Uterus (tissue), 4 donors: ENCODE data around the gene NEK5. TPM values are rescaled to one million over a fixed set of nuclear protein-coding genes. Genes with fewer than 3 reads are reported as not detected.
A peak's percentile ranks its signal among the peaks of the same experiment; 100 is the strongest.

Source experiments
- DNase-seq, 2 donors: peaks; one replicate each; pipeline ENCODE4 v3.0.0-alpha.2; 2019 to 2020
- H3K27ac ChIP-seq, 2 donors: fragments of 200-600 bp; sonication (generic); 1 replicate in 1 of 2; 2 replicates in 1 of 2; pipeline ENCODE4 v1.5.1; 2016 to 2018
- H3K27me3 ChIP-seq, 2 donors: fragments of 200-600 bp; sonication (generic); one replicate each; pipeline ENCODE4 v1.5.1; 2018 to 2019; ENCODE audit warnings: control low read depth in 1 of 2
- H3K36me3 ChIP-seq, 2 donors: fragments of 200-600 bp; sonication (generic); one replicate each; pipeline ENCODE4 v1.5.1; 2019; ENCODE audit warnings: control low read depth in 1 of 2
- H3K4me1 ChIP-seq, 2 donors: fragments of 200-600 bp; sonication (generic); one replicate each; pipeline ENCODE4 v1.5.1; 2018 to 2019; ENCODE audit warnings: control low read depth in 1 of 2
- H3K4me3 ChIP-seq, 2 donors: fragments of 200-600 bp; sonication (generic); 1 replicate in 1 of 2; 2 replicates in 1 of 2; pipeline ENCODE4 v1.5.1; 2018 to 2019; ENCODE audit warnings: mild to moderate bottlenecking in 1 of 2
- H3K9me3 ChIP-seq, 2 donors: fragments of 200-600 bp; sonication (generic); one replicate each; pipeline ENCODE4 v1.5.1; 2019; ENCODE audit warnings: control low read depth in 1 of 2
- POLR2A ChIP-seq, 2 donors: fragments of 450-650 bp; IDR thresholded peaks; one replicate each; pipeline ENCODE4 v1.6.1; 2016; ENCODE audit warnings: antibody characterized with exemption in 2 of 2, mild to moderate bottlenecking in 1 of 2, moderate library complexity in 1 of 2
- intact Hi-C: fragments of 100-400 bp; cut with DNase I; formaldehyde crosslinking; loops from one replicate; pipeline ENCODE4 v1.15.1; 2023; ENCODE audit warnings: low total_unique reads
- total RNA-seq, 4 donors: library from RNA; depleted of rRNA in 3 of 4; stranded (reverse); fragments of >200 nt in 3 of 4; gene quantifications; one replicate each; pipeline versions ENCODE4 v1.1.0 to v1.2.4, GENCODE V29; 2014 to 2023
- TF ChIP-seq, protein P1 (sequence below), 4 experiments: fragments of 200-600 bp in 2 of 4; fragments of 450-650 bp in 2 of 4; sonication (generic) in 2 of 4; IDR thresholded peaks; one replicate each; pipeline ENCODE4 v1.5.1; 2016 to 2019; ENCODE audit warnings: antibody characterized with exemption in 4 of 4, mild to moderate bottlenecking in 2 of 4, moderate library complexity in 1 of 4
- donor health status: DM: yes; HTN: yes; CAD: no.

NEK5 gene
- total RNA-seq, 4 donors from 2014 or later, result 0.76 to 7.9 (median 3.5) TPM

DNA sequence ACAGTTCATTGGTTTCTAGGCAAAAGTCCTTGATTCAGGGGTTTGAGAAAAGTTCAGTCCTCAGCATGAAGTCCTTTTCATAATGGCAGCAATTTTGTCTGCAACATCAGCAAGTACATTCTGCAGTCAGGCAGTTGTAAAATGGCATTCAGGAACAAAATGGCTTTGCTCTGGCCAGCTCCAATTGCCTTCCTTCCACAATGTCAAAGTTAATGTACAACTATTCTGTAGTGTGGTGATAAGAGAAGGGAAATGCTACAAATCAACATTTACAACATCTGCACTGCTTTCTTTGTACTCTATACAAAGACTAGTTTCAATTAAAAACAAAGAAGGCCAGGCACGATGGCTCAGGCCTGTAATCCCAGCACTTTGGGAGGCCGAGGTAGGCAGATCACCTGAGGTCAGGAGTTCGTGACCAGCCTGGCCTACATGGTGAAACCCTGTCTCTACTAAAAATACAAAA lies 32.3 kb upstream of the NEK5 start:
- Histone ChIP-seq H3K36me3 (no peaks in the 10 kb centered on the region), H3K4me3 (no peak overlapping the region), H3K4me1 (peaks cover 0 to 3% of the 10 kb centered on the region in 2 donors), H3K27me3 (no peaks in the 10 kb centered on the region), H3K9me3 (no peaks in the 10 kb centered on the region), H3K27ac (no peak overlapping the region)
- DNase-seq, result no peak
- TF ChIP-seq, protein P1, sequence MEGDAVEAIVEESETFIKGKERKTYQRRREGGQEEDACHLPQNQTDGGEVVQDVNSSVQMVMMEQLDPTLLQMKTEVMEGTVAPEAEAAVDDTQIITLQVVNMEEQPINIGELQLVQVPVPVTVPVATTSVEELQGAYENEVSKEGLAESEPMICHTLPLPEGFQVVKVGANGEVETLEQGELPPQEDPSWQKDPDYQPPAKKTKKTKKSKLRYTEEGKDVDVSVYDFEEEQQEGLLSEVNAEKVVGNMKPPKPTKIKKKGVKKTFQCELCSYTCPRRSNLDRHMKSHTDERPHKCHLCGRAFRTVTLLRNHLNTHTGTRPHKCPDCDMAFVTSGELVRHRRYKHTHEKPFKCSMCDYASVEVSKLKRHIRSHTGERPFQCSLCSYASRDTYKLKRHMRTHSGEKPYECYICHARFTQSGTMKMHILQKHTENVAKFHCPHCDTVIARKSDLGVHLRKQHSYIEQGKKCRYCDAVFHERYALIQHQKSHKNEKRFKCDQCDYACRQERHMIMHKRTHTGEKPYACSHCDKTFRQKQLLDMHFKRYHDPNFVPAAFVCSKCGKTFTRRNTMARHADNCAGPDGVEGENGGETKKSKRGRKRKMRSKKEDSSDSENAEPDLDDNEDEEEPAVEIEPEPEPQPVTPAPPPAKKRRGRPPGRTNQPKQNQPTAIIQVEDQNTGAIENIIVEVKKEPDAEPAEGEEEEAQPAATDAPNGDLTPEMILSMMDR (IDR thresholded peaks at IDR 0.05), result no peak
- TF ChIP-seq POLR2A (IDR thresholded peaks at IDR 0.05), result no peak
- intact Hi-C loops, result no loop called here

DNA sequence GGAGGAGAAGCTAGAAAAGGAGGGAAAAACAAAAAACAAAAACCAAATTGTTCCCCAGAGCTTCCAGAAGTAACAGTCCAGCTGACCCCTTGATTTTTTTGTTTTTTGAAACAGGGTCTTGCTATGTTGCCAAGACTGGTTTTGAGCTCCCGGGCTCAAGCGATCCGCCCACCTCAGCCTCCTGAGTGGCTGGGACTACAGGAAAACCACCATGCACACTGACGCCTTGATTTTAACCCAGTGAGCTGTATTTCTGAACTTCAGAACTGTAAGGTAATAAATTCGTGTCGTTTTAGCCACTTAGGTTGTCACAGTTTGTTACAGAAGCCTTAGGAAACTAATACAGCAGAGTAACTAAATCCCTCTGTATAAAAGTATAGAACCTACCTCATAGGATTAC lies 31.6 kb upstream of the NEK5 start:
- H3K4me3 ChIP-seq, result no peak overlapping the region
- no peak overlapping the region for H3K27ac ChIP-seq
- intact Hi-C loops, result no loop called here

DNA sequence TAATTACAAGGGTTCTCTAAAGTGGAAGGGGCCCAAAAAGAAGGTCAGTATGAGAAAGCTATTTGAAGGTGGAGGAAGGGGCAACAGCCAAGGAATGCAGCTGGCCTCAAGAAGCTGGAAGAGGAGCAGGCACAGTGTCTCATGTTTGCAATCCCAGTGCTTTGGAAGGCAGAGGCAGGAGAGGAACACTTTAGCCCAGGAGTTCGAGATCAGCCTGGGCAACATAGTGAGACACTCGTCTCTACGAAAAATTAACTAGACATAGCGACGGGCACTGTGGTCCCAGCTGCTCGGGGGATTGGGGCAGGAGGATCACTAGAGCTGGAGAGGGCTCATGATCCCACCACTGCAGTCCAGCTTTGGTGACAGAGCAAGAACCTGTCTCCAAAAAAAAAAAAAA lies 31.2 kb upstream of the NEK5 start:
- H3K27me3 ChIP-seq, result no peaks in the 10 kb centered on the region
- H3K27ac ChIP-seq, result no peak overlapping the region
- intact Hi-C loops, result no loop called here
- peaks cover 0 to 3% of the 10 kb centered on the region in 2 donors for H3K4me1 ChIP-seq
- no peaks in the 10 kb centered on the region for H3K36me3 ChIP-seq
- H3K4me3 ChIP-seq, result peak overlapping the region in 1 of 2 donors; percentile 75
- DNase-seq, result no peak
- no peaks in the 10 kb centered on the region for H3K9me3 ChIP-seq
- TF ChIP-seq, protein P1 (IDR thresholded peaks at IDR 0.05), result no peak
- TF ChIP-seq POLR2A (IDR thresholded peaks at IDR 0.05), result no peak

More for the DNA sequence above, 31.6 kb upstream of the NEK5 start:
- Histone ChIP-seq H3K36me3 (no peaks in the 10 kb centered on the region), H3K27me3 (no peaks in the 10 kb centered on the region), H3K9me3 (no peaks in the 10 kb centered on the region), H3K4me1 (peaks cover 0 to 3% of the 10 kb centered on the region in 2 donors)
- TF ChIP-seq, protein P1 (IDR thresholded peaks at IDR 0.05), result no peak
- no peak for TF ChIP-seq POLR2A (IDR thresholded peaks at IDR 0.05)
- no peak for DNase-seq

DNA sequence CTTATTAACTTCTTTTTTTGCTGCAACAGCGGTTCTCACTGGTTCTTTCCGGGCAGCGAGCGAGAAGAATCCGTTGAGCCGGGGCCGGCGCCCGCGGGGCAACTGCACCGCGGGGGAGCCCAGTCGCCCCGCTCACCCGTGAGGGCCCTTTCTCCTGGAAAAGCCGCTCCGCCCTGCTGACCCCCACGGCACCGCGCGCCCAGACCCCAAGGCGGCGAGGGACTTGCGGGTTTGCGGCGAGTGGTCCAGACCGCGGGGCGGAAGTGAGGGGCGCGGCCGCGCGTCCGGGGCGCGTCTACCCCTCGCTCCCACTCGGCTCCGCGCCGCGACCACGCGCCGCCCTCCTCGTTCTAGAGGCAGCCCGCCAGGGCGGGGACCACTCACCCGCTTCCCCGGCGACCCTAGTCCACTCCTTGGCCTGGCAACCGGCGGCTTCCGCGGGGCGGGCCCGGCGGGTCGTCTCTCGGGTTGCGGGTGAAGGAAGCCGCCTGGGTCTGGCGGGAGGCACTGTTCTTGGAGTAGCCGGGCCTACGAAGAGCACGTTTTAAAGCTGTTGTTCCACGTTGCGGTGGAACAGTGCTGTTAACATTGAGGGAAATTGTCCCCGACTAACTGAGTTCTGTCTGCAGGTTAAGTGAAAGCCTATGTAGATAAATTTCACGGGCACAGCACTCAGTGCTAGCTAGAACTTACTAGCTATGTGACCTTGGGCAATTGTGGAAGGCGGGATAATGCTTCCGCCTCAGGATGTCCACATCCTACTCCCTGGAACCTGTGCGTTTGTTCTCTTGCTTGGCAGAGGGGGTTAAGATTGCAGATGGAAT lies 30.5 kb upstream of the NEK5 start, which contains the start of gene NEK3:
TSS of gene NEK3 (minus strand) at position 439 of the 824 bp plus-strand sequence. CDS start 3,406 bp downstream, outside the sequence.
- Histone ChIP-seq H3K4me1 (peaks cover 0 to 3% of the 10 kb centered on the region in 2 donors), H3K36me3 (no peaks in the 10 kb centered on the region), H3K9me3 (no peaks in the 10 kb centered on the region), H3K27me3 (no peaks in the 10 kb centered on the region), H3K4me3 (peak within 1 kb of the TSS; percentile 58 to 75), H3K27ac (peak within 1 kb of the TSS; percentile 85 to 86)
- intact Hi-C loops, result no loop called here
- peak; percentile 63 to 68 for DNase-seq
- TF ChIP-seq POLR2A (IDR thresholded peaks at IDR 0.05), result no peak
- TF ChIP-seq, protein P1 (IDR thresholded peaks at IDR 0.05), result no peak

DNA sequence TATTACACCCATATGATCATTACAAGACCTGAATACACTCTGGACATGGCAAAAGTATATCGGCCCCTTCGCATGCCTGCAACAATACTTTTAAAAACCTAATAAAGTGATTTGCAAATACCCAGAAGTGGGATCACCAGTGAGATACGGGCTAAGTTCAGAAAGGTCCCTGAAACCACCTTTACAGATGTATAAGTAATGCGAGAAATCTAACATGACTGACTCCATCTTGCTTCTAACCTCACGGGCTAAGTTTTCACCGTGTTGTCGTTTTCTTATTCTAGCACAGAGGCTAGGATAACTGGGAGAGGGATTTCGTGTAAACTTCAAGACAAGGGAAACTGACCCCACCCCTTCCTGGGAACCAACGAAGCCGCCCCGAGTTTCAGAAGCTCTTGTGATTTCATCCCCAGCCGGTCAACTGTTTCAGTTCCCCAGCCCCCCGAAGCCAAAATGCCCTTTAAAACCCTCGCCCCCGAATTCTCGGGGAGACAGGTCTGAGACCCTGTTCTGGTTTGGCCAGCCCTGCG lies 29.8 kb upstream of the NEK5 start:
- Histone ChIP-seq H3K36me3 (no peaks in the 10 kb centered on the region), H3K27ac (peak overlapping the region; percentile 85 to 86), H3K4me3 (peak overlapping the region; percentile 58 to 75), H3K27me3 (no peaks in the 10 kb centered on the region), H3K4me1 (peaks cover 0 to 3% of the 10 kb centered on the region in 2 donors), H3K9me3 (no peaks in the 10 kb centered on the region)
- TF ChIP-seq, protein P1 (IDR thresholded peaks at IDR 0.05), result no peak
- TF ChIP-seq POLR2A (IDR thresholded peaks at IDR 0.05), result no peak
- intact Hi-C loops, result no loop called here
- peak; percentile 31 to 33 for DNase-seq
